ENCODE measurements around the gene PPP1R9A. TPM values are rescaled to one million over a fixed set of nuclear protein-coding genes. Genes with fewer than 3 reads are reported as not detected.

PPP1R9A gene
- total RNA-seq, 1 donor = under 0.01 TPM

- no peak for DNase-seq (ENCODE audit: low read depth)
- TF ChIP-seq CTCF (IDR thresholded peaks at IDR 0.05; ENCODE audit: insufficient read depth, low read depth, low read length) = no peak
- H3K4me3 ChIP-seq (ENCODE audit: low read depth, low read length) = no peak overlapping the region
These were observed 181.3 kb downstream of the PPP1R9A start for GRCh38 chr7:95088536-95089215.

DNA sequence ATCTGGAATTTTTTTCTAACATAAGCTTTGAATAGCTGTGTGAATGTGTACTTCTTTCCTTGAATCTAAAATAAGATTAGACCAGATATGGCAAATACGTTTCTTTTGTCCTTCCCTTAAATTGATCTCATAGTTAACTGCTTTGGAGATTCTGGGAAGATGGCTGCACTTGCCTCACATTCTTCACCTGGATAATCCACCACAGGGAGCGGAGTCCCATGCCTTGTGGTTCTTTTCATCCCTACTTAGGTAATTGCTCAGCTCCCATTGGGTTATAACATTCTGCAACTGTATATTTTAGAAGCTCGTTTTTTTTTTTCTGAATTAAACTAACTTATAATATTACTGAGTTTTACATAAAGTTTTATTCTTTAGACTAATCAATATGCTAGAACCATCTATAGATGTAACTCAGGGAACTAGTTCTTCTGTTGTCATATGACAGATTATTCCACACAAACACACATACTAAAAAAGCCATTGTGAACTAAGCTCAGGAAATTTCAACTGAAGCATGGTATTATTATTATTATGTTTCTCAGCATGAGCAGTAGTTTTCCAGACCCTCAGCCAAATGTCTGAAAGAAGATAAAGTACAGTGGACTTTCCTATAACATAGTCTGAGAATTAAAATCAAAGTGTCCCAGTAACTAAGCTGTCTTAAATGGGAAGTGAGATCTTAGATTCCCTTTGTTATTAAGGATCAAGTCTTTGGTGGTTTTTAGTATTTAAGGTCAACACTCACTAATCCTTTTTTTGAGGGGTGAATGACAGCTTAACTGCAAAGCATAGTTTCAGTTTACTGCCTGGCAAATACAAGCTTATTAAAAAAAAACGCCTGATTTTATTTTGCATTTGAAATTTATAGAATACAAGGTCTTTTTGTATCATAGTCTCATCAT lies 182.3 kb downstream of the PPP1R9A start:
- TF ChIP-seq CTCF (IDR thresholded peaks at IDR 0.05; ENCODE audit: insufficient read depth, low read depth, low read length) = no peak
- no peak overlapping the region for H3K4me3 ChIP-seq (ENCODE audit: low read depth, low read length)
- no peak for DNase-seq (ENCODE audit: low read depth)

- TF ChIP-seq CTCF (IDR thresholded peaks at IDR 0.05; ENCODE audit: insufficient read depth, low read depth, low read length) = no peak
- no peak for DNase-seq (ENCODE audit: low read depth)
- H3K4me3 ChIP-seq (ENCODE audit: low read depth, low read length) = no peak overlapping the region
These were observed 184.9 kb downstream of the PPP1R9A start for GRCh38 chr7:95092324-95092723.

DNA sequence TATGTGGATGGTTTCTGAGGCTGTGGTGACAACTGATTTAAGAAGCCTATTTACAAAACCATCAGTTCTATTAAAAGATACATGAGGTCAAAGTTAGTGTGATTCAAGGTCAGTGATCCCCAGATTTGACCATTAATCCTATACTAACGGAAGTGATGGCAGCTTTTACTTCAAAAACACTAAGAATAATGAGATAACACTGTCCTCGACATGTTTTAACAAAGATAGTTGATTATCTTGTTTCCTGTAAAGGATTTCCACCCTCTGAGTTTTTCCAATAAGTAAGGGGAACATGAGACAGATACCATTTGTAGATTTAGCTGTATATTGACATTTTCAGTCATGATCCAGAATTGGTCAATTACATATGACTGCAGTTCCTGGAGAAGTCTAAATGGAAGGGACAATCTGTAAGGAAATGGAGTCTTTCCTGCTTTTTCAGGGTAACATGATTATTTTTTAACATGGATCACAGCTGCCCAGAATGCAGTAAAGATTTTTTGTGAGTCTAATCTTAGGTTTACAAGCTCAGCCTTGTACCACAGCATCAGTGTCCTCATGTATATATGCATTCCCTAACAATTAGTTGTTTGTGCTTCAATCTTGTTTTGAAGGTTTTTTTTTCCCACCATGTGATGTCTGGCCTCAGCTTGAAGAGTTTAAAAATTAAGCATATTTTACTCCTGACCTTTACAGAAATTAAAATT lies 188.0 kb downstream of the PPP1R9A start:
- no peak overlapping the region for H3K4me3 ChIP-seq (ENCODE audit: low read depth, low read length)
- TF ChIP-seq CTCF (IDR thresholded peaks at IDR 0.05; ENCODE audit: insufficient read depth, low read depth, low read length) = no peak
- peak; percentile 3 for DNase-seq (ENCODE audit: low read depth)

DNA sequence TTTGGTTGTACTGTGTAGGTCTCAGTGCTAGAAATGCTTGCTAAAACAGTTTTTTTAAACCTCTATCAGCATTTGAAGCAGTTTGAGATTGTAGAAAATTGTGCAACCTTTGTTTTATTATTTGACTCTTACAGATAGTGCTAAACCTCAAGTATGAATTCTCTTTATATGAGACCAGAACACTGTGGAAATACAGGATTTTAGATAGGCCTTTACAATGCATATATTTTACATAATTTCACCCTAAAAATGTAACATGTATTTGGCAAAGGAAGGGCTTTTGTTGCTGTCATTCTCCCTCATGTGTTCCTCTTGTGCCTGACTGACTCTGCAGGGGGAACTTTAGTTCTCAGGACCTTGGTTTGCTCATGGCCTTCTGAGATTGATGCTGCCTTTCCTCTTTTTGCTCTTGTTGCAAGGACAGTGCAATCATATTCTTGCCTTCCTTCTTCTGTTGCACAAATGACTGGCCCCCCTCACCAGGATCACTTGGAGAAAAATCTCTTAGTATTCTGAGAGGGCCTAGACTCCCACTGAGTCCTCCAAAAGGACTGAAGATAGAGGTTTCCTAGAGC lies 188.7 kb downstream of the PPP1R9A start:
- TF ChIP-seq CTCF (IDR thresholded peaks at IDR 0.05; ENCODE audit: insufficient read depth, low read depth, low read length) = no peak
- DNase-seq (ENCODE audit: low read depth) = peak; percentile 2
- no peak overlapping the region for H3K4me3 ChIP-seq (ENCODE audit: low read depth, low read length)

- no peak for DNase-seq (ENCODE audit: low read depth)
- H3K4me3 ChIP-seq (ENCODE audit: low read depth, low read length) = no peak overlapping the region
- TF ChIP-seq CTCF (IDR thresholded peaks at IDR 0.05; ENCODE audit: insufficient read depth, low read depth, low read length) = no peak
These were observed 189.9 kb downstream of the PPP1R9A start for GRCh38 chr7:95097291-95097690.

All from fibroblast of villous mesenchyme (primary cell).